ENCODE measurements around the gene PLVAP.

DNA sequence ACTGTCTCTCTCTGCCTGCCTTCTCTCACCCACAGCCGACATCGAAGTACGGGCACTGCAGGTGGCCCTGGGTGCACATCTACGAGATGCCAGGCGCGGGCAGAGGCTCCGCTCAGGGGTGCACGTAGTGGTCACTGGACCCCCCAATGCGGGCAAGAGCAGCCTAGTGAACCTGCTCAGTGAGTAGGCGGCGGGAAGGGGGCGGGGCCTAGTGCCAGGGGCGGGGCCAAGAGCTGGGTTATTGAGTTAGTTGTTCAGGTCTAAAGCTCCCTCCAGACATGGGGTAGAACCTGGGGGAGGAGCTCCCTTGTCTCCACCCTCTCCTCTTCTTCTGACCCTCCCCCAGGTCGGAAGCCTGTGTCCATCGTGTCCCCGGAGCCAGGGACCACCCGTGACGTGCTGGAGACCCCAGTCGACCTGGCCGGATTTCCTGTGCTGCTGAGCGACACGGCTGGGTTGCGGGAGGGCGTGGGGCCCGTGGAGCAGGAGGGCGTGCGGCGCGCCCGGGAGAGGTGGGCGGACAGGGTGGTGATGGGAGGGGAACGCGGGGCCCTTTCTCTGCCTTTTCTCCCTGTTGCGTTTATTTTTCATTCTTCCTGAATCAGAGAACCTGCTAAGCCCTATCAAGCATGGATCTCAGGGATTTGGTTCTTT is 37.9 kb downstream of the PLVAP start:
- TF ChIP-seq, protein P1, sequence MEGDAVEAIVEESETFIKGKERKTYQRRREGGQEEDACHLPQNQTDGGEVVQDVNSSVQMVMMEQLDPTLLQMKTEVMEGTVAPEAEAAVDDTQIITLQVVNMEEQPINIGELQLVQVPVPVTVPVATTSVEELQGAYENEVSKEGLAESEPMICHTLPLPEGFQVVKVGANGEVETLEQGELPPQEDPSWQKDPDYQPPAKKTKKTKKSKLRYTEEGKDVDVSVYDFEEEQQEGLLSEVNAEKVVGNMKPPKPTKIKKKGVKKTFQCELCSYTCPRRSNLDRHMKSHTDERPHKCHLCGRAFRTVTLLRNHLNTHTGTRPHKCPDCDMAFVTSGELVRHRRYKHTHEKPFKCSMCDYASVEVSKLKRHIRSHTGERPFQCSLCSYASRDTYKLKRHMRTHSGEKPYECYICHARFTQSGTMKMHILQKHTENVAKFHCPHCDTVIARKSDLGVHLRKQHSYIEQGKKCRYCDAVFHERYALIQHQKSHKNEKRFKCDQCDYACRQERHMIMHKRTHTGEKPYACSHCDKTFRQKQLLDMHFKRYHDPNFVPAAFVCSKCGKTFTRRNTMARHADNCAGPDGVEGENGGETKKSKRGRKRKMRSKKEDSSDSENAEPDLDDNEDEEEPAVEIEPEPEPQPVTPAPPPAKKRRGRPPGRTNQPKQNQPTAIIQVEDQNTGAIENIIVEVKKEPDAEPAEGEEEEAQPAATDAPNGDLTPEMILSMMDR (IDR thresholded peaks at IDR 0.05) = no peak
- TF ChIP-seq POLR2A (IDR thresholded peaks at IDR 0.05) (no peak), POLR2AphosphoS5 (IDR thresholded peaks at IDR 0.05; ENCODE audit: insufficient read depth in 1 of 2, low read depth in 1 of 2) (no peak)

Measured in vagina (tissue), 2 donors.